Activated CD4-positive, CD25-positive, alpha-beta regulatory T cell treated with anti-CD3 and anti-CD28 coated beads, Interleukin-2, amount 50 U/mL, for 24 hours (primary cell): ENCODE measurements around the gene IL3RA.

Experiments used
- ATAC-seq, 2 donors: fragments of 150-1000 bp; cut with Tn5 transposase; one replicate each; pipeline ENCODE4 v1.10.0; 2021; ENCODE audit warnings: mild to moderate bottlenecking in 1 of 2, moderate library complexity in 1 of 2

IL3RA gene

DNA sequence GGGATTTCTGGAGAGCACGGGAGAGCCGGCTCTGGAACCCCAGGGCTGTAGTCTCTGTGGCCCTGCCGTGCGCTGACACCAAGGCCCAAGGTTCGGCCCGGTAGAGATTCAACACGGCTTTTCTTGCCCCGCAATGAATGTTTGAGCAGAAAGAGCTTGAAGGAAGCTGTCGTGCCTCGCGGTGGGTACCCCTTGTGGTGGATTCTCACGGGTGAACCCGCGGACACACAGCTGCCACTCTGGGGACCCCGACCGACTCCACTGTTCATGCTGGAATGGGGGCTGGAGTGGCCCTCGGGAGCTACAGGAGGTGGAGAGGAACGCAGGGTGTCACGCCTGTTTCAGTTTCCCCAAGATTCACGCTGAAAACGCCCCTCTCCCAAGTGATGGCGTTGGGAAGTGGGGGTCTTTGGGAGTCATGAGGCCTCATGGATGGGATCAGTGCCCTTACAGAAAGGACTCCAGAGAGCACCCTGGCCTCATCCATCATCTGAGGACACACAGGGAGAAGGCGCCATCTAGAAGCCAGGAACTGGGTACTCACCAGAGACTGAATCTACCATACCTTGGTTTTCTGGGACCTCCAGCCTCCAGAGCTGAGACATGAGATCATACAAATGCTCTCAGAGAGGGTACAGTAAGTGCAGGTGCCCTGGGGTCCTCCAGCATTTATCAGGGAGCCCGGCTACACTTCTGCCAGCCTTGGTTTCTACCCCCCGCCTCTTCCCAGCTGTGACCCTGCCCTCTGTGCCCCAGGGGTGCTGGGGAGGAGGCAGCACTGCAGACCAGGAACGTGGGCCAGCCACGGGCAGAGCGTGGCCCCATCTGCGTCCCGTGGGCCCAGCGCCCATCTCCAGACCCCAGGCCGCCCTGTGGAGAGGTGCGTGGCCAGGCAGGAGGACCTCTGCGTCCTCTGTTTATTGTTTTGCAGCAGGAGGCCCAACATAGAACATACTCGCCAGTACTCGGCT lies 49.0 kb downstream of the IL3RA start:
- ATAC-seq = no peak

DNA sequence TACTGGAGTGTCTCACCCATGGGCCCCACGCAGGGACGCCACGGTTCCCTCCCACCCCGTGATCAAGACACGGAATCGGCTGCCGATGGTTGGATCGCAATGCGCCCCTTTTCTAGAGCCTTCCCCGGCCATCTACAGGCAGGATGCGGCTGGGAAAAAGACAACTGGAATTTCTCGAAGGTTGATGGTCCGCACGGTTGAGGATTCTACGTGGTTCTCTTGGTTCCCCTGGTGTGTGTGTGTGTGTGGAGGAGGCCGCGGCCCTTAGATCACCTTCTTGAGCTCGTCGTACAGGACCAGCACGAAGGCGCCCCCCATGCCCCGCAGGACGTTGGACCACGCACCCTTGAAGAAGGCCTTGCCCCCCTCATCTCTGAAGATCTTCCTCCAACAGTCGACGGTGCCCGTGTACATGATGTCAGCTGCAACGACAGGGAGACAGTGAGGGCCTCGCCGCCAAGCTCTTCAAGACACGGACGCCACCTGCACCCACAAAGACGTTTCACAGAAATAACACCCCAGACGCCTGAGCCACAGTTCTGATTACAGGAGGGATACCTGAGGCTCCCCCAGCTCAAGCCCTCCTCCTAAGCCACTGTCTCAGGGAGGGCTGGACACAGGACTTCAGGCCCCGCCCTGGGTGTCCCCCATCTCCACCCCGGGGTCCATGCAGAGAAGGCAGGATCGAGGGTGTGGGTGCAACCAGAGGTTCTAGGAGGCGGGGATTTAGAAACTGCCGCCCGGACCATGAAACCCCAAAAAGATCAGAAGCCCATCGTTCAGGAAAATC lies 49.9 kb downstream of the IL3RA start:
- ATAC-seq = no peak

DNA sequence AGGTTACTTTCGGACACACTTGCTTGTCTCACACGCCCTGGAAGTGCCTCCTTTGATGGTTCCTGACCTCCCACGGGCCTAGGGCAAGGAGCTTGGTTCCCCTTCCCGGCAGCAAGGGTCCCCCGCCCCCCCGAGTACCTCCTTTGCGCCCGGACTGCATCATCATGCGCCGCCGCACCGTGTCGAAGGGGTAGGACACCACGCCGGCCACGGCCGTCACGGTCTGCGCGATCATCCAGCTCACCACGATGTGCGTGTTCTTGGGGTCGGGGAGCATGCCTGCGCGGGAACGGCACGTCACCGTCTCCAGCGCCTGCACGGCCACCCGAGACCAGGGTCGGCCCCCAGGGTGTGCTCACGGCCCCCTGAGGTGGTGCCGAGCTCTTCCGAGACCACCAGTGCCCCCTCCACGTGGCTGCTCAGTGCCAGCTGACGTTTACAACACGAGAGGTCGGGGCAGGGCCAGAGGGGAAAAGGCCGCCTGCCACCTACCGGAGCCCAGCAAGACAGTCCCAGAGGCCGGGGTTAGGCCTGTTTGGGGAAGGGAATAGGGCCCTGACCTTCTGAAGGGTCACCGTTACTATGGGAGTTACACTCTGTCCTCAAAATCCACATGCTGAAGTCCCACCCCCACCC lies 50.7 kb downstream of the IL3RA start:
- no peak for ATAC-seq

DNA sequence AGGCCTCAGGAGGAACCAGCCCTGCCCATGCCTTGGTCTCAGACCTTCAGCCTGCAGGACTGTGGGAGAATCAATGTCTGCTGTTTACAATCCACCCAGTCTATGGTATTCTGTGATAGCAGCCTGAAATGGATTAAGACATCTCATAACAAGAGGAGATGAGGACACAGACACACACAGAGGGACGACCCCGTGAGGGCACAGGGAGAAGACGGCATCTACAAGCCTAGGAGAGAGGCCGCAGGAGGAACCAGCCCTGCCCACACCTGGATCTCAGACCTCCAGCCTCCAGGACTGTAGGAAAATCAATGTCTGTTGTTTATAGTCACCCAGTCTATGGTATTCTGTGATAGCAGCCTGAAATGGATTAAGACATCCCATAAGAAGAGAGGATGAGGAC lies 52.1 kb downstream of the IL3RA start:
- no peak for ATAC-seq

DNA sequence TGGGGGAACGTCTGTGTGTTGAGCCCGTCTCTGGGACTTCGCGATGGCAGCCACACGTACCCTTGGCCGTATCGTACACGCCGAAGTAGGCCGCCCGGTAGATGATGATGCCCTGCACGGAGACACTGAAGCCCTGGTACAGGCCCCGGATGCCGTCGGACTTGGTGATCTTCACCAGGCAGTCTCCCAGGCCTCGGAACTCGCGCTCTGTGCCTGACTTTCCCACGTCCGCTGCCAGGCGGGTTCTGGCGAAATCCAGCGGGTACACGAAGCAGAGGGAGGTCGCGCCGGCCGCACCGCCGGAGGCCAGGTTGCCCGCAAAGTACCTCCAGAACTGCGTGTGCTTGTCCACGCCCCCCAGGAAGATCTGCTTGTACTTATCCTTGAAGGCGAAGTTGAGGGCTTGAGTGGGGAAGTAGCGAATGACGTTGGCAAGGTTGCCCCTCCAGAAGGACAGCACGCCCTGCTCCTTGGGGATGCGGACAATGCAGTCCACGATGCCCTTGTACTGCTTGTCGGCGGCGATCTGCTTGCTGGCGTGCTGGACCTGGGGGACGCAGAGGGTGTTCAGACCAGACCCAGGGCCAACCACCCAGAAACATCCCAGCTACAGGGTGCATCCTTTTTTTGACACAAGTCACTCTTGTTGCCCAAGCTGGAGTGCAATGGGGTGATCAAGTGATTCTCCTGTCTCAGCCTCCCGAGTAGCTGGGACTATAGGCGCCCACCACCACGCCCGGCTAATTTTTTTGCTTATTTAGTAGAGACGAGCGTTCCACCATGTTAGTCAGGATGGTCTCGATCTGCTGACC lies 52.8 kb downstream of the IL3RA start:
- no peak for ATAC-seq

DNA sequence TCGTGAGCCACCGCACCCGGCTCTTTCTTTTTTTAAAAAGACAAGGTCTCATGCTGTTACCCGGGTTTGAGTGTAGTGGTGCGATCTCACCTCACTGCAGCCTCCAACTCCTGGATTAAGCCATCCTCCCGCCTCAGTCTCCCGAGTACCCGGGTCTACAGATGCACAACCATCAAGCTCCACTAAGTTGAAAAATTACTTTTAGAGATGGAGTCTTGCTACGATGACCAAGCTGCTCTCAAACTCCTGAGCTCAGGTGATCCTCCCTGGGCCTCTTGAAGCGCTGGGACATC lies 53.4 kb downstream of the IL3RA start:
- ATAC-seq = no peak

DNA sequence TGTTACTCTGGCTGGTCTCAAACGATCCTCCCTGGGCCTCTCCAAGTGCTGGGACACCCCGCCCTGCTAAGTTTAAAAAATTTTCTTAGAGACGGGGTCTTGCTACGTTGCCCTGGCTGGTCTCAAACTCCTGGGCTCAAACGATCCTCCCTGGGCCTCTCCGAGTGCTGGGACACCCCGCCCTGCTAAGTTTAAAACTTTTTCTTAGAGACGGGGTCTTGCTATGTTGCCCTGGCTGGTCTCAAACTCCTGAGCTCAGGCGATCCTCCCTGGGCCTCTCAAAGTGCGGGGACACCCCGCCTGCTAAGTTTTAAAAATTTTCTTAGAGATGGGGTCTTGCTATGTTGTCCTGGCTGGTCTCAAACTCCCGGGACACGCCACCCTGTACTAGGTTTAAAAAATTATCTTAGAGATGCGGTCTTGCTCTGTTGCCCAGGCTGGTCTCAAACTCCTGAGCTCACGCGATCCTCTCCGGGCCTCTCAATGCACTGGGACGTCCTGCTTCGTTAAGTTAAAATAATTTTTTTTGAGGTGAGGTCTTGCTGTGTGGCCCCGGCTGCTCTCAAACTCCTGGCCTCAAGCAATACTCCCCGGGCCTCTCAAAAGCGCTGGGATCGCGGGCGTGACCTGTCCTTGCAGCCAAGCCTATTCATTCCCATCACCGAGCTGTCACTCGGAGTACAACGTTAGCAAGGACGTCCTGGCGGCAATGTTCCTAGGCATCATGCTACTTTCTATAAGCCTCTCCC lies 54.2 kb downstream of the IL3RA start:
- no peak for ATAC-seq

DNA sequence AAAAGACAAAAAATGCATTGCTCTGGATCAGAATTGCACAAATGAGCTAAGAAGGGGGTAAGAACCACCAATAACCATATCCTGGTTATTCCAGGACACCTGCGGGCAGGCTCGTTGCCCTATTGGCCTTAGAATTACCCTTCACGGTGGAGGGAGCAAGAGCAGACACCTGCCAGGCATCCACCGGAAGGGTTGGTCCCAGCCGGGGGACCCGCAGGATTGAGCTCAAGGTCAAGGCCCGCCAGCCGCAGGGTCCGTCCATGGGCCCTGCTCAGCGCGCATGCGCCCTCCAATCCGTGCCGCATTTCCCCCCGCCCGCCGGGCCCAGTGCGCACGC lies 54.8 kb downstream of the IL3RA start:
- ATAC-seq = no peak

DNA sequence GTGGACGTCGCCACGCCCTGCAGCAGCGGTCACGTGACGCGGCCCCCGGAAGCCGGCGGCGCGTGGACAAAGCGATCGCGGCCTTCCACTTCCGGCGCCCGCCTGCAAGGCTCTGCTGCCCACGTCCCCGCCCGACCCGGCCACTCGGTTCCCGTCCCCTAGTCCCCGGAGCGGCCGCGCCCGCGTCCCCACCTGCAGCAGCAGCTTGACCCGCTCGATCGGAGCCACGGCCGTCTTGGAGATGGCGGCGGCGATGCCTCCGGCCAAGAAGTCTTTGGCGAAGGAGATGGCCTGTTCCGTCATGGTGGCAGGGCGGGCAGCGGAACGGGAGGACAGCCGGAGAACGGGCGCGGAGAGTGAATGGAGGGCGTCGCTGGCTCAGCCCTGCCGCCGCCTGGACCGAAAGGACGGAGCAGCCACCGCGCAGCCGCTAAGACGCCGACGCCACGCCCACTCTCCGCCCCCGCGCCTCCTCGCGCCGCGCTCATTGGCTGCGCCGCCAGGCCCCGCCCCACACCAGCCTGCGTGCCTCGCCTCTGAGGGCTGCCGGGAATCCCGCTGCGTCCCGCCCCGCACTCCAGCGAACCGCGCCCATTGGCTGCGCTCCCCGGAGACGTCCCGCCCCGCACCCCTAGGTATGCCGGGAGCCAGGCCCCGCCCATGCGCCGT lies 55.3 kb downstream of the IL3RA start, which contains the start of gene SLC25A6:
Gene SLC25A6, minus strand, starts transcription at position 407 of the 669 bp plus-strand sequence. Its CDS starts 104 bp downstream, at position 303.
- ATAC-seq = peak; percentile 97 to 98

DNA sequence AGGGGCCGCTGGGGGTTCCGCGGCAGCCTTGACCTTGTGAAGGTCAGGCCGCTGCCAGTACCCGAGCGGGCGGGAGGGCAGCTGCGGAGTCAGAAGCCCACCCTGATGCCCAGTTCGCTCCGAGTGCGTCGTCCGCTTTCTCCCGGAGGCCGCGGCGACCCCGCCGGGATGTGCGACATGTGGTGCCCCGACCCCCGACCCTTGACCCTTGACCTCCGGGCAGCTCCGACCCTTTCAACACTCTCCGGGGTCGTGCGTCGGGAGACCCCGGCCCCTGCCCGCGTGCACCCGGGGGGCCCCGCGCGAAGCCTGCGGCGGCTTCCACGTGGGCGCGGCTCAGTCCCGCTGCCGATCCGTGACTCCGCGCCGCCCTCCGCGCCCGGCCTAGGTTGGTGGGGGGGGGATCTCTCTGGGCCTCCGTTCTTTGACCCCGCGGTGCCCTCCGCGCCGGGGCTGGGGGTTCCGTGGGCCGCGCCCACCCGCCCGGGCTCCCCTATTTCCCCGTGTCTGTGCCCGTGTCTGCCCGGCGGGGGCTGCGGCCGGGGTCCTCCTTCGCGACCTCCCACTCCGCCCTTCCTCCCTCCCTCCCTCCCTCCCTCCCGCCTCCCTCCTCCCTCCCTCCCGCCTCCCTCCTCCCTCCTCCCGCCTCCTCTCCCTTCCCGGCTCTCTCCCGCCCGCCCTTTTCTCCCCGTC lies 55.9 kb downstream of the IL3RA start:
- peak; percentile 24 to 27 for ATAC-seq

DNA sequence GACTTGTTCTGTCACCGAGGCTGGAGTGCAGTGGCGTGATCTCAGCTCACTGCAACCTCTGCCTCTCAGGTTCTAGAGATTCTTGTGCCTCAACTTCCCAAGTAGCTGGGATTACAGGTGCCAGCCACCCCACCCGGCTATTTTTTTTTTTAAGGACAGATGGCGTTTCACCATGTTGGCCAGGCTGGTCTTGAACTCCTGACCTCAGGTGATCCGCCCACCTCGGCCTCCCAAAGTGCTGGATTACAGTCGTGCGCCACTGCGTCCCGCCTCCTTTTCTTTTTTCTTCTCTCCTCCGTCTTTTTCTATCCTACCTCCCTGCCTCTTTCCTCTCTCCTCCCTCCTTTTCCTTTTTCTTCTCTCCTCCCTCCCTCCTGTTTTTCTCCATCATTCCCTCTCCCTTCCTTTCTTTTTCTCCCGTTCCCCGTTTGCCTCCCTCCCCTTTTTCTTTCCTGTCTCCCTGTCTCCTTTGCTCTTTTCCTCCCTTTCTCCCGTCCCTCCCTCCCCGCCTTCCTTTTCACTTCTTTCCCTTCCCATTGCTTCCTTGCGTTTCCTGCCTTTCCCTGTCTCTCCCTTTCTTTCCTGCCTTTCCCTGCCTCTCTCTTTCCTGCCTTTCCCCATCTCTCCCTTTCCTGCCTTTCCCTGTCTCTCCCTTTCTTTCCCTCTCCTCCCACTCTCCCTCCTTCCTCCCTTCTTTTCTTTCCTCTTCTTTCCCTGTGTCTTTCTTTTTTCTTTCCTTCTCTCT lies 57.5 kb downstream of the IL3RA start:
- ATAC-seq = no peak

DNA sequence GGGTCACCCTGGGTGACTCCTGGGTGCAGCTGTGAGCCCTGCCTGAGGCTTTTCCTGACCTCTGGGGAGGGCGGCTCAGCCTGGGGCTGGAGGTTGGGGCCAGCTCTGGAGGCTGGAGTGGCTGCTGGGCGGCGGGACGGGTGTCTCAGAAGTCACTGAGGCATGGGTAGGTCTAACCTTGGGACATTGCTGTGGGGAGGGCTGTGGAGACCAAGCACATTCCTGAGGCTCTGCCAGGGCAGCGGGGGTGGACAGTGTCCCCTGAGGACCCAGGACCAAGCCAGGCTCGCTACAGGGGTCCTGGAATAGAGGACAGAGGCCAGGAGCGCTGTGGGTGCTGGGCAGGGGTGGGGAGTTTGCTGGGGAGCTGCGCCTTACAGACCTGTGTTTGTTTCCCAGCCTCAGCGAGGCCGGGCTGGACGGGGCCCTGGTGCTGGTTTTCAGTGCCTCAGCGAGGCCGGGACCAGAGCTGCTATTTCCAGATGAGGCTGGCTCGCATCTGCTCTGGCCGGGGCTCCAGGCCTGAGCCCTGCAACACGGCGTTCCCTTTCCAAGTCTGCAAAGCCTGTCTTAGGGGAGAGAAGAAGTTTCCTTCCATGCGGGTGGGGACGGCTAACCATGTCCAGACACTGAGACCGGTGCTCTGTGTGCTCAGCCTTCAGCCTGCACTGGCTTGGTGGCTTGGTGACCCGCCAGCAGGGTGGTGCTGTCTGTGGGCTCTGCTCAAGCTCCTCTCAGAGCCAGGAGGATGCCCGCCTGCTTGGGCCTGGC lies 58.3 kb downstream of the IL3RA start:
- ATAC-seq = no peak

DNA sequence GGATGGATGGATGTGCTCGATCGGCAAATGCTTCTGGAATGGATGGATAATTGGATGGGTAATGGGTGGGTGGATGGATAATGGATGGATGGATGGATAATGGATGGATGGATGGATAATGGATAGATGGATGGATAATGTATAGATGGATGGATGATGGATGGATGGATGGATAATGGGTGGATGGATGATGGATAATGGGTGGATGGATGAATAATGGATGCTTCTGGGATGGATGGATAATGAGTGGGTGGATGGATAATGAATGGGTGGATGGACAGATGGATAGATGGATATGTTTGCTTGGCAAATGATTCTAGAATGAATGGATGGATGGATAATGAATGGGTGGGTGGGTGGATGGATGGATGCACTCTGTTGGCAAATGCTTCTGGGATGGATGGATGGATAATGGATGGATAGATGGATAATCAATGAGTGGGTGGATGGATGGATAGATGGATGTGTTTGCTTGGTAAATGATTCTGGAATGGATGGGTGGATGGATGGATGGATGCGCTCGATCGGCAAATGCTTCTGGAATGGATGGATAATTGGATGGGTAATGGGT lies 59.1 kb downstream of the IL3RA start:
- ATAC-seq = no peak

DNA sequence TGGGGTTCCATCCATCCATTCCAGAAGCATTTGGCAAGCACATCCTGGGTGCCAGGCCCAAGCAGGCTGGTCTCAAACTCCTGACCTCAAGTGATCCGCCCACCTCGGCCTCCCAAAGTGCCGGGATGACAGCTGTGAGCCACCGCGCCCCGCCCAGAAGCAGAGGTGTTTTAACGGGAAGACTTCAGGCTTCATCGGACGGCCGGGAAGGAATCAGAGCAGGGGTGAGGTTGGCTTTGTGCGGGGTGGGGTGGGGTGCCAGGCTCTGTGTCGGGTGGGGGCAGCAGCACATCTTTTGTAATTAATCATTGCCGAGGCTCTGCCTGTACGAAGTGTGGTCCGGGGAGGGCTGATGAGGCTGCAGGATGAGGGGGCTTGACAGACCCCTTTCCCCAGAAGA lies 60.4 kb downstream of the IL3RA start:
- no peak for ATAC-seq

DNA sequence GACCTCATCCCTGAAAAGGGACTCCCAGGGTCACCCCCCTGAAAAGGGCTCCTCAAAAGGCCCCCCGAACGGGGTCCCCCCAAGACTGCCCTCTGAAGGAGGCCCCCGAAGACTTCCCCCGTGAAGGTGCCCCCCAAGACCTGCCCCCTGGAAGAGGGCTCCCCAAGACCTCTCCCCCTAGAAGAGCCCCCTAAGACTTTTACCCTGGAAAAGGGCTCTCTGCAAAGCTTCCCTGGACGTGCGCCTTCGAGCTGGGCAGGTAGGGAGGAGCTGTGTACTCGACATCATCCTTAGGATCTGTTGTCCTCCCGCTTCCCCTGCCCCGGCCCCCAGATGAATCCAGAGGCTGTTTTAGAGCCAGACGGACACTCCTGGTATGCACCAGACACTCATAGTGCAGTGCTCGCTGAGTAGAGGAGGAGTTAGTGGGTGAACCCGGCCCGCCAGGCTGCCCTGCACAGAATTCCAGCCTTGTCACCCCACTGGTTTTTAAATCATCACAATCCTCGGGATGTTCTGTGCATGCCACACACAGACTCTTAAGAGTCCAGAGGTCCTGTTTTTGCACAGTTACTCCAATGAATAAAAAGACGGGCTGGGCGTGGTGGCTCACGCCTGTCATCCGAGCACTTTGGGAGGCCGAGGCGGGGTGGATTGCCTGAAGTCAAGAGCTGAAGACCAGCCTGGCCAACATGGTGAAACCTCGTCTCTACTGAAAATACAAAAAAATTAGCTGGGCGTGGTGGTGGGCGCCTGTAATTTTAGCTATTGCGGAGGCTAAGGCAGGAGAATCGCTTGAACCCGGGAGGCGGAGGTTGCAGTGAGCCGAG lies 61.1 kb downstream of the IL3RA start:
- ATAC-seq = no peak

DNA sequence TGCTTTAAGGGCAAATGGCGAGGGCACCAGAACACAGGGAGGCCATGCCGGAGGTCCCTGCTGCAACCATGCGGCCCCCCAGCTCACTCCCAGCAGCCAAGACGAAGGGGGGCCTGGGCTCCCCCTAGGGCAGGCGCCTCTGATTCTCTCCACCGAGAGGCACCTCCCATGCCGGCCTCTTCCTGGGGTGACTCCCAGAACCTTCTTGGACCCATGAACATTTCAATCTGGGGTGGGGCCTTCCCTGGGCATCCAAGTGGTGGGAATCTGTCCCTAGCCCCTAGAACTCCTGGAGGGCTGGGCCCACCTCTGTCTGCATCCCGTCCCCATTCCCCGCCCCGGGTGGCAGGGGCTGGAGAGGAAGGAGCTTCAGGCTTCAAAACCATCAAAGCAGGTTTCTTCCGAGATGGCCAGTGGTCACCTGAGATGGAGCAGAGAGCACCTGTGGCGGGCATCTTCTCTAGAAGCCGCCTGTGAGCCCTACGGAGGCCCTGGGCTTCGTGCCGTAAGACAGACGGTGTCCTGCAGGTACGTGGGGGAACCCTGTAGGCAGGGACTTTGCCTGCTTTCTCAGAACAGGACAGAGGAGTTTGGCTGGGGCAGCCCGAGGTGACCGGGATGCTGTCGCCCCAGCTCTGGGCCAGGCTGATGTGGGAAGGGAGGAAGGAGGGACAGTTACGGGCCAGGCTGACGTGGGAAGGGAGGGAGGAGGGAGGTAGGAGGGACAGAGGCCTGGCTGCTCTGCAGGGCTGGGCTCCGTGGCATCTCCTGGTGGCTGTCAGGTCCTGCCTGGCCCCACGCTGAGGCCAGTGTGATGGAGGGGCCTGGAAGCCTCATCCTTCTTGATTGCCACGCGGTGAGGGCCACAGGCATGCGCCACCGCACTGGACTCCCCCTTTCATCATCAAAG lies 62.1 kb downstream of the IL3RA start:
- ATAC-seq = no peak

DNA sequence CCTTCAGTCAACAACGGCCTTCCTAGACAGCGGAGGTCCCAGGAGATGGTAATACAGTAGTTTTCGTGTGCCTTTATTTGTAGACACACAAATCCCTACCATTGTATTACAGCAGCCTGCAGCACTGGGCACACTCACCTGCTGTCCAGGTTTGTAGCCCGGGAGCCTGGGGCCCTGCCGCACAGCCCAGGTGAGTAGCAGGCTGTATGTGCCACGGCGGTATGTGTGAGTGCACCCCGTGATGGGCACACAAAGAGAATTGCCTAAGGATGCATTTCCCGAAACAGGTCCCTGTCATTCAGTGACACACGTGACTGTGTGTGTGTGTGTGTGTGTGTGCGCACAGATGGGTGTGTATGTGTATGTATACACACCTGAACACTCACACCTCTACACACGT lies 63.5 kb downstream of the IL3RA start:
- ATAC-seq = no peak
